HL-60 (cell line): ENCODE data around the gene OR4D6.

Source experiments
- CTCF ChIP-seq: IDR thresholded peaks from one replicate; pipeline ENCODE4 v1.5.1; 2011; ENCODE audit warnings: low read length, control low read depth, inconsistent platforms; ENCODE audit not compliant: insufficient read depth
- POLR2AphosphoS5 ChIP-seq: IDR thresholded peaks from 2 replicates; pipeline ENCODE4 v1.6.1; 2012; ENCODE audit warnings: low read depth

- TF ChIP-seq CTCF (no peak), POLR2AphosphoS5 (no peak)
Observed at GRCh38 chr11:59415111-59415510, 41.6 kb upstream of the OR4D6 start.
